ENCODE data around the gene NECTIN1.

Gene NECTIN1

DNA sequence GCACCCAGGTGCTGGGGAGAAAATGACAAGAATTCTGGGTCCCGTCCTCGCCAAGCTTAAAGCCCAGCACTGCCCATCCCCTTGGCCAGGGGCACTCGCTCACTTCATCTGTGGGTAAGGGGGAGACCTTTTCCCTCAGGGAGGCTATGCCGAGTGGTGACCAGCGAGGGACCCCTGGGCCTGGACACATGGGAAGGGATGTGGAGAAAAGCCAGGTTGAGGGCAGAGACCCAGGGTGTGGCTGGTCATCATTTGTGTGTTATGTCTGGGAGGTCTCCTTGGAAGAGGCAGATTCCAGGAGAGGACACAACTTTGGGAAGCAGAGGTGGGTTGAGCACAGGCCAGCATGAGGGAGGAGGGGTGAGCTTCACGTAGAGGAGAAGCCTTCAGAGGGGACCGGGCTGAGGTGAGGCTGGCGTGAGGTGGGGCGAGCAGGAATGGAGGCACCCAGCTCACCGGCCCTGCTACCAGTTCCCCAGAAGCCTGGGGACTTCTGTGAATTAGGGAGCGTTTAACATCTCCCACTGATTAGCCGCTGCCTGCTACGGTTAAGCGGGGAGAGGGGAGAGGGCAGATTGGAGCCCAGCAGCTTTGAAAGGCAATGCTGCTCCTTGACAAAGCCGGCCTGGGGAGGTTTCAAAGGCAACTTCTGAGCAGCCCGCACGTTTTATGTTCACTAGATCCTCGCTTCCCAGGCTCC lies 25.8 kb upstream of the NECTIN1 start:
- no peak for DNase-seq

DNA sequence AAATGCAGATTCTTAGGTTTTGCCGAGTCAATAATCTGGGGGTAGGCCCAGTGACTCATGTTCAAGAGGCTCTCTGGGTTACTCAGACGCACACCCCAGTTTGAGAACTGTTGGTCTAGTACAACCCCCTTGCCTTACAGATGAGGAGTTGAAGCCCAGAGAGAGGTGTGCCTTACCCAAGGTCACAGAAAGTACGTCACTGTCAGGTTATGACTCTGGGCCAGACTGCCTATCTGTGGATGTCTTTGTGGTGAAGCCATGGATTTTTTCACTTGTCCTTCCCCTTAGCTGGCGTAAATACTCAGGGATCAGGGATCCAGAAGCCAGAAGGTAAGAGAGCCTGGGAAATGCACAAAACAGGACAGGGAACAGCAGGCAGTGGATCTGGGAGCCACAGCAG lies 25.2 kb upstream of the NECTIN1 start:
- DNase-seq = no peak

DNA sequence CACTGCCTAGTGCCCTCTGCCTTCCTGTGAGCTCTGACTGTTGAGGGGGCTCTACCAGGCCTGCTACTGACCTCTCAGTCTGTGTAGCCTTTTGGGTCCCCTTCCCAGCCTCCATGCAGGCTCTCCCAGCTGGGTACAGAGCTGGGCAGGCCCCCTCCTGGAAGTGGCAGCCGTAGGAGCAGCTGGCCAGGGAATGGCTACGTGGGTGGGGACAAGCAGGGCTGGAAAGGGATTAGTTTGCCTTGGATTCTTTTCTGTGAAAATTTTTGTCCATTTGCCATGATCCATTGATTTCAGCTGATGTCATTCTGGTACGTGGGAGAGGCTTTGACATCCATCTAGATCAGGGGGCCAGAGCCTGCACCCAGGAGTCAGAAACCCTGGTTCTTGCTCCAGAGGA lies 23.9 kb upstream of the NECTIN1 start:
- DNase-seq = no peak

DNA sequence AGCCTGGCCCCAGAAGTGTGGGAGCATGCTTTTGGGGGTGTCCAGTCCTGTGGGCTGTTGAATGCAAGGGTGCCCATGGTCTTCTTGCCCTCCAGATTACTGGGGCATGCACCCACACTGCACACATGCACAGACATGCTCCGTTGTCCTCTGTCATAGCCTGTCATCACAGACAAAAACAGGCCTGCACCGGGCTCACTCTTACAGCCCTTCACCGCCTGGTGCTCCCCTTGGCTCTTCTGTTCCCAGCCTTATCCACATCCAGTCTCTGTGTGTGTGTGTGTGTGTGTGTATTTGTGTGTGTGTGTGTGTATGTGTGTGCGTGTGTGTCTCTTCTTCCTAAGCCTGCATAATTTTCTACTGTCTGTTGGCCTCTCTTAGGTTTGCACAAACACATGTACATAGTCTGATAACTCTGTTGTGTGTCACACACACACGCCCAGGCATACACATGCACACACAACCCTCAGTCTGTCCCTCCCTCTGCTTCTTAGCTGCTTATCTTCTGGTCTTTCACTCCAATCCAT lies 23.4 kb upstream of the NECTIN1 start:
- no peak for DNase-seq

DNA sequence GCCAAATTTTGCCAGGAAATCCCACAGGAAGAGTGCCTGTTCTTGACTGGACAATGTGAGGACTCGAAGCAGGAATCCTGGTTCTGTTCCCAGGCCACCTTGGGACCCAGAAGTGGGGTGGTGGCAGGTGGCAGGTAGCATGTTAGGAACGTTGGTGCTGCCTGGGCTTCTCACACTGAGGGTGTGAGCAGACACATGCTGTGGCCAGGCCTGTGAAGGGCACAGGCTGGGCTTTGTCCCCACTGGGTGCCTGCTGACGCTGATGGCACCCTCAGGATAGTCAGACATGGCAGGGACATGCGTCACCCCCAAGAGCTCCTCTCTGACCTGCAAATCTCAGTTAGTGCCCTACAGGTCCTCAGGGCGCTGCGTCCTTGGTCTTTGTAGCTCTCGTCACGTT lies 21.1 kb upstream of the NECTIN1 start:
- DNase-seq = no peak

DNA sequence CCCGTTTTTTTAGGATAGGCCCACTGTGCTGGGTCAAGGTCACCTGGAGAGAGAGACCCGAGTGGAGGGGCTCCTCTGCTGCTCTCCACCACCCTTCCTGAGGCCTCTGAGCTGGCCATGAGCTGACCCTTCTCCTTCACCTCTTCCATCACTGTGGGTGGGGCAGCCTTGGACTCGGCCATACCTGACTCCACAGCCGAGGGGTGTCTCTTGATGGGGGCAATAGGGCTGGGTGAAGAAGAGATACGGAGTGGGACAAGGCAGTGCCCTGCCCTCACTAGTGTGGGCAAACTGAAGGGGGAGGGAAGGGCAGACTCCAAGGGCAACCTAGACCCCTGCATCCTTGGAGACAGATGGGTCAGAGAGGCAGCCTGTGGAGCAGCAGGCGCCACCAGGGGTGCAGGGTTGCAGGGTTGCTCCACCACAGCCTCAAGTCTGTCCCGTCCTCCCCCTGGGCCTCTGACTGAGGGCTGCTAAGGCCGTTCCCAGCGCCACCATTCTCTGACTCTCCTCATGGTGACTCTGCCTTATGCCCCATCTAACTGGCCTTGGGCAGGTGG lies 20.1 kb upstream of the NECTIN1 start:
- DNase-seq = no peak

DNA sequence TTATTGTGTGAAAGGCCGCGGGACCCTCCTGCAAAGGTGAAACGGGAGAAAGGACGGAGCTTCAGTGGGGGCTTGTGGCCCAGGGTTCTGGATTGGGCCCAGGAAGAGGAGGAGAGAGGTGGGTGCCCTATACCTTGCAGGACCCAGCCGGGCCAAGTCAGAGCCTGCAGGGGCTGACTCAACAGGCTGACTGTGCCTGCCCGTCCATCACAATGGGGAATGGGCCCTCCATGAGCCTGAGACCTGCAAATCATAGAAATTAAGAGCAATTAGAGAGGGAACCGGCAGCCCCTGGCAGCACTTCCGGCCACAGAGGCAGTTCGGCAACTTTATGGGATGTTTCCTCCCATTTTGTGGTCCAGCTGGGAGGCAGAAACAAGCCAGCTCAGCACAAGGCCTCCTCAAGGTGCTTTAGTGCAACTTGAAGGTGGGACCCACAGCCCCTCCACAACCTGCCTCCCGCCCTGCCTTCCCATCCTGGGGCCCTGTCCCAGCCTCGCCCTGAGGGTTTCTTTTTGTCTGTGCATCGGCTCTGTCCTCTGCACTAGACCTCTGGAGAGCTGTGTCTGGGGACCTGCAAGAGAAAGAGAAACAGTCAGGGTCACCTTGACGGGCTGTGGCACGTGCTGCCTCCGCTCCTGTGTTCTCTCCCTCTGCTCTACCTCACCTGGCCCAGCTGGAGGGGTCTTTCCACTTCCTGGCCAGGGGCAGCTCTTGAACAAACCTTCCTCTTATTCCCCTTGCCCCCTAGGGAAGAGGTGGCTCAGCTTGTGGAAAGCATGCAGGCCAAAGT lies 19.1 kb upstream of the NECTIN1 start:
- no peak for DNase-seq

DNA sequence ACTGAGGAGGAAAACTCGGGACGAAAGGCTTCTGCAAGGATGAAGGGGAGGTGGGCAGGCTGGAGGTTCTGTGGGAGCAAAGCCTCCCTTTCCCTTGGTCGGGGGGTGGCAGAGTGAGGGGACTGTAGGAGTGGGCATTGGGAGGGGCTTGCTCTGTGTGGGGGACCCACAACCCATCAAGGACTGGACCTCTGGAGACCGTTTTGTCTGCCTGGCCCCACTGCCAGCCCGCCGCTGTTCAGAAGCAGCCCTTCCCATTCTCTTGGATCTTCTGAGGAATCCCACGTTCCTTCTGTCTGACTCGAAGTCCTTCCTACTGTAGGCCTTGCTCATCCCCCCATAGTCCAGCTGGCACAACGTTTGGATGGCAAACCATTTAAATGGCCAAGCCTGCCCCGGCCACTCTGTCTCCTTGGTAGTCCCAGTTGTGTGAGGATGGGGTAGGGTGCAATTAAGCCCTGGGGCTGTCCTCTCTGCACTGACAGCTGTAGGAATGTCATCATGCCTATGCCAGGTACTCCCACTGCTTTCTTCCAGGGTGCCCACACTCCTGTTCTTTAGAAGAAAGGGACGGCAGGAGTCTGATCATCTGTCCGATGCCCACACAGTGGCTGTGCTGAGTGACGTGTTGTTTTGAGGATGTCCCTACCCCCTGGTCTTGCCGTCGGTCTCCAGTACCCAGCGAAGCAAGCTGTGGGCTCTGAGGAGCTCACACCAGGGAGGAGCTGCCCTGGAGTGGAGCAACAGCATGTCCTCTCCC lies 17.0 kb upstream of the NECTIN1 start:
- no peak for DNase-seq

DNA sequence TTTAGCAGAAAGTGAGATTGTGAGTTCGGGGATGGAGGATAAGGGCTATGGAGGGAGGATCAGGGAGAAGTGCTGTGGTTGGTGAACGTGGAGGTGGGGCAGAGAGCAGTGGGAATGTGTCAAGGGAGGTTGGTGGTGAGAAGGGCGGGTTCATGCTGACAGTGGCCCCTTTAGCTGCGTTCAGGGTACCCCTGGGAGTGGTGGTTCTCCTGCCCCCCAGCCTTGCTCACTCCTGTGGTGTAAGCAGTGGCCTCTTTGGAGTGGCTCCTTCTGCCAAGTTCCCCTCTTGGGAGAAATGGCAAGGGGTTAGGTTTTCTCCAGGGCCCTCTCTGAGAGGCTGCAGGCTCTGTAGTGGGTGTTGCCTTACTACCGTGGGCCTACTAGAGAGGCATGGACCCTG lies 16.1 kb upstream of the NECTIN1 start:
- no peak for DNase-seq

DNA sequence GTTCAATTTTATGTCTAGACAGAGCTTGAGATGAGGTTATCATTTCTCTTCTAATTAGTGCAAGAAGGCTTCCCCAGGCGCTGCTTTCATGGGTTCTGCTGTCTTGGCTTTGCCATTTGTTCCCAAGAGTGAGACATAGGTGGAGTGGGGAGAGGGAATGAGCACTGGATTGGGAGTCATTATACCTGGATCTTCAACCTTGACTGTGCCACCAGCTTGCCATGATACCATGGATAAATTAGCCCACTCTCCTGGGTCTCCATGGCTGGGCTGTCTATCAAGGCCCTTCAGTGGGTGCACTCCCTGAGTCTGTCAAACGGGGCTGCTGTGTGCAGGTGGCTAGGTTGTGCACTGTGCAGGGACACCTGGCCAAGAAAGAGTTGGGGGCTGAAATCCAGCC lies 15.6 kb upstream of the NECTIN1 start:
- no peak for DNase-seq

DNA sequence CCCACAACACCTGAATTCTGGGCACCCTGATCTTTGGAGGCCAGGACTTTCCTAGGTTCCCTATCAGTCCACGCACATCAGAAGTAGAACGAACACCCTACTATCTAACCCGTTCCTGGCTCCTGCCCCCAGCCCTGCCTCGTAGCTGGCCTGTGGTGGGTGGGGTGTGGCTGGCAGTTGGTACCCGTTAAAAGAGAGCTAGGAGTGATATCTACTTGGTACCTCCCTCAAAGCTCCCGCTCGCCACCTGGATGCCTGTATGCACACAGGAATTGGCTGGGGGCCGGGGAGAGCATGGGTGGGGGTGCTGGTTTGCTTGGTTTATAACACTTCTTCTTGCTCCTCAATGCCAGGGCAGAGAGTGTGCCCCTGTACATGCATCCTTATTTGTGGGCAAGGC lies 14.0 kb upstream of the NECTIN1 start:
- DNase-seq = no peak

DNA sequence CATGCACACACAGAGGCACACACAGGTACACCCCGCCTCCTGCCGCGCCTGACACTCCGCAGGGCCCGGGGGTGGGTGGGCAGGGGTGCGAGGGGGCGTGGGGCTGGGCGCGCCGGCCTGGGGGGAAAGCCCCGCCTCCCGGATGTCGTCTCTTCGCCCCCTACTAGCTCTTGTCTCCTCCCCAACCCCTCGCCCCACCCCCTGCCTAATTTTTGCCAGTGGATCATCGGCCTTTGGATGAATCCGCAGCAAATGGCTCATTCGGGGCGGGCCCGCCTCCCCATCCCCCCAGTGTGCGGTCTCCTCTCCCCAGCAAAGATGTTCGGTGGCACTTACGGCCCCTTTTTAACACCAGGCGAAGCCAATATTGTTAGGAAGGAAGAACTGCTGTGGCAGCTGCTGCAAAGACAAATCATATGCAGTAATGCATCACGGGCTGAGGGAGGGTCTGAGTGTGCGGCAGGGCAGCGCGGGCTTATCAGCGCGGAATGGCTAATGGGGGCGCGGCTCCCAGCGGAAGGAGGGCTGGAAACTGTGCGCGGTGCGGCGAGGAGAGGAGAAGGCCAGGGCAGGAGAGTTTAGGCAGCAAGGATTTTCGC lies 13.4 kb upstream of the NECTIN1 start:
- DNase-seq = no peak

DNA sequence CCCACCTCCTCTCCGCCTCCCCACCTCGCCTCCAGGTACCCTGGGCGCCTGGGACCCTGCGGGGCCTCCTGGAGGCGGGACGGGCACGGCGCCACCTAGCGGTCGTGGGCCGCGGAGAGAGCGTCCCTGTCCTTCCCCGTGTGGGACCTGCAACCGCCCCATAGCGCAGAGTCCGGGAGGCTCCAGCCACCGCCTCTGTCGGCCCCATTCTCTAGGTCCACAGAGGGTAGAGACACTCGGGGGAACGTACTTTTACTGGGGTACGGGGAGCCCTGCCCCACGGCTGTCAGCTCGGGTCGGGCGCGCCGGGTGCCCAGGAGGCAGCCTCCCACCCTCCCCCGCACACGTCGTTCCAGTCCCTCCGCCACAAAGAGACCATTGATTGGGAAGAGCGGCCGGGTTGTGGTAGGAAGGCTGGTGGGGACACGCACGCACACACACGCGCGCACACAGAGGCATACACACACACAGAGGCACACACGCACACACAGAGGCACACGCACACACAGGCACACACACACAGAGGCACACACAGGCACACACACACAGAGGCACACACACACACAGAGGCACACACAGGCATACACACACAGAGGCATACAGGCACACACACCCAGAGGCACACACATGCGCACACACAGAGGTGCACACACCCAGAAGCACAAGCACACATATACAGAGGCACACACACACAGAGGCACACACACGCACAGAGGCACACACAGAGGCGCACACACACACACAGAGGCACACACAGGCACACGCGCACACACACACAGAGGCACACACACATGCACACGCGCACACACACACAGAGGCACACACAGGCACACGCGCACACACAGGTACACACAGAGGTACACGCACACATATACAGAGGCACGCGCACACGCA lies 12.6 kb upstream of the NECTIN1 start:
- peak; percentile 31 for DNase-seq

DNA sequence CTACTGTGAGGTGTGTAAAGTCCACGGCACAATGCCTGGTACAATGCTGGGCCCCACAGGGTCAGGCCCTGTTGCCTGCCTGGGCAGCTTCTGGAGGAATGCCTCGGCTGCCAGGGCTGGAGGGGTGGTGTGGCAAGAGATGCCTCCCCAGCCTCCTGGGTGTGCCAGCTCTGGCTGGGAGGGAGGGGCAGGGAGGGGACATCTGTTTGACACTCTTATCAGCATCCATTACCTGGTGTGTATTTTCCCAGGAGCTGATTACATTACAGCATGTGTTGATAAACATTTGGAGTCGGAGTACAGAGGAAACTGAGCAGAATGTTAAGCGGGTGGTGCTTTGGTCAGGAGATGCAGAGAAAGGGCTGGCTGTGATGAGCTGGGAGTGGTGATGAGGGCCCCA lies 11.0 kb upstream of the NECTIN1 start:
- DNase-seq = no peak

DNA sequence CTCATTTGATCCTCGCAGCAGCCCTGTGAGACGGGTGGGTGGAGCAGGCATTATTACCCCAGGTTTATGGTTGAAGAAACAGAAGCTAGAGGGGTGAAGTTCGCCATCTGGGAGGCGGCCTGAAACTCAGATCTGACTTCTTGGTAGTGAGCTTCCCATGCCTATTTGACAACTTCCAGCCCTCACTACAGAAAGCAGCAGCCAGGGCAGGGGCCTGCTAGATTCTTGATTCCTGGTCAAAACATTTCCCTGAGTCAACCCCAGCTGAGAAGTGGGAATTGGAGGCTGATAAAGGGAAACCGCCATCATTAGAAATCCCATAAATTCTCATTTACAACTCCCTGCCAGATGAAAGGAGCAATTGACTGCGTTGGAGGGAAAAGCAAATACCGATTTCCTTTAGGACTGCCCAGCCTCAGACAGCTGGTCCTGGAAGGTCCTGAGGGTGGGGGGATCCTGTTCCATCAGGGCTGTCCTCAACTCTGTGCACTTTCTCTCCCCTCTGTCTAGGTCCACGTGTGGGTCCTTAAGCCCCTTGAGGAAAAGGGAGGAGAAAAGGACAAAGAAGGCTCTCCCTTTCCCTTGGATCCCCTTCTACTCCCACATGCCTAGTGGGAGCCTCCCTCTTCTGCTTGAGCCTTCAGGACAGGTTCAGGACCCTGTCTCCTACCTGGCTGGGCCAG lies 10.2 kb upstream of the NECTIN1 start:
- no peak for DNase-seq

DNA sequence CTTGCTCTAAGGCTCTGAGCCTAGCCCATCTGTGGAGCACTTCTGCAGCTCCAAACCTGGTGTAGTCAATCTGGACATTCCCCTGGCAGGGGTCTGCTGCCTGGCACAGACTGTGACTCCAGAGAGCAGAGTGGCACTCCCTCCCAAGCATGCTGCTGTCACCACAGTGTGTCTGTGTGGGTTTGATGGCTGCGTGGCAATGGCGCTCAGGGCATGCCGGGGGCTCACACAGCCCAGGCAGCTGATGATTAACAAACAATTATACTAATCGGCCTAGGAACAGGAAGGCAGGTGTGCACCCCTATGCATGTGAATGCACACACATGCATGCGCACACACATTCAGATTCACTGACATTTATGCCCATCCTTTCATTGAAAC lies 9.0 kb upstream of the NECTIN1 start:
- no peak for DNase-seq

DNA sequence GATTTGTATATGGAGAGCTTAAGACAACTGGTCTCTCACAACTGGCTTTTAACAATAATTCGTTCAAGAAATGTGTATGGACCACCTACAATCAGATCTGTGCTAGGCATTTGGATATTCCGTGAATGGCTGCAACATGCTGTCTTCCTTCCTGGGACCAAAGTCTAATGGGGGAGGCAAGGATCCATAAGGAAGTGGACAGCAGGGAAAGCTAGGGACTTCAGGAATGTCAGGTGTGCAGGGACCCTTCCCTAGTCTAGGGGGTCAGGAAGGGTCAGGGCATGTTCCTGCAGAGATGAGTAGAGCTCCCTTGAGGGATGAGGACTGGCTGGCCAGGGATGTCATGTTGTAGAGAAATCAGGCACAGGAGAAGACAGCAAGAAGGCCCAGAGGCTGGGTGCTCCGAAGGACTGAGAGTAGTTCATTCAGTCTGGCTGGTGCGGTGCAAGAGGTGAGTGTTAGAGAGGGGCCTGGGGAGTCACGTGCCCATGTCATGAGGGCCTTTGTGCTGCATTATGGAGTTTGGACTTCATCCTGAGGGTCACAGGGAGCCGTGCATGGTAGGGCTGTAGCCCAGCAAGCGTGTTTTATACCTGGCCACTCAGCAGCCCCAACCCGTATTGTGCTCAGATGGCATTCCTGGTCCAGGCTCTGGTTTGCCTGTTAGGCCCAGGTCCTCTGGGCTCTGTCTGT lies 8.5 kb upstream of the NECTIN1 start:
- DNase-seq = no peak

DNA sequence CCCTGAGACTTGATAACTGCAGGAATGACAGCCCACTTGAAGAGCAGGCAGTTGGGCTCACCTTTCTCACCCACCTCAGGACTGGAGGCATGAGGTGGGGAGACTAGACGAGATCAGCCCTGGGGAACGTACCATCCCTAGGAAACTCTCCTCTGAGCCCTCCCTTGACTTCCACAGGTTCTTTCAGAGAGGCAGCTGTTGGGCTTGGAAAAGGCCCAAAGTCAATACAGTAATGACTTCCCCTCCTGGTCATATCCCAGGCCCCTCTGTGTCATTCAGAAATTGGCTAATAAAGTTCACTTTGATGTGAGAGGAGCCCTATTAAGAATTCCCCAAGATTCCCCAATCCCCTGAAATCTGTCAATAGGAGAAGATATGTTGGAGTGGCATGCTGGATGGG lies 5.8 kb upstream of the NECTIN1 start:
- DNase-seq = no peak

DNA sequence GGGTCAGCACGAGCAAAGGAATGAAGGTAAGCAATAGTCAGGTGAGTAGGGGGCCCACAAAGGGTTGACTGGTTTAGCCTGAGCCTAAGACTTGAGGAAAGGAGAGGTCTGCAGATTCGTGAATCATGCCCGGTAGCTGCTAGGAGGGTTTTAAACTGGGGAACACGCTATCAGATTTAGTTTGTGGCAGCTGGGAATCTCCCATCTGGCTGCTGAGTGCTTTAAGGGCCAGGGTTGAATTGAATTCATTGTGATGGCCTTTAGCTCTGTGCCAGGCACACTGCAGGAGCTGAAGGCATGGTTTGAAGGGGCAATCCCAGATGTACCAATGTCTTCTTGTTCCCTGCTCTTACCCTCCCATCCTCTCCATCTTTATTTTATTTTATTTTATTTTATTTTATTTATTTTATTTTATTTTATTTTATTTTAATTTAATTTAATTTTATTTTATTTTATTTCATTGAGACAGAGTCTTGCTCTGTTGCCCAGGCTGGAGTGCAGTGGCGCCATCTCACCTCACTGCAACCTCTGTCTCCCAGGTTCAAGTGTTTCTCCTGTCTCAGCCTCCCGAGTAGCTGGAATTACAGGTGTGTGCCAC lies 1.9 kb upstream of the NECTIN1 start:
- no peak for DNase-seq

DNA sequence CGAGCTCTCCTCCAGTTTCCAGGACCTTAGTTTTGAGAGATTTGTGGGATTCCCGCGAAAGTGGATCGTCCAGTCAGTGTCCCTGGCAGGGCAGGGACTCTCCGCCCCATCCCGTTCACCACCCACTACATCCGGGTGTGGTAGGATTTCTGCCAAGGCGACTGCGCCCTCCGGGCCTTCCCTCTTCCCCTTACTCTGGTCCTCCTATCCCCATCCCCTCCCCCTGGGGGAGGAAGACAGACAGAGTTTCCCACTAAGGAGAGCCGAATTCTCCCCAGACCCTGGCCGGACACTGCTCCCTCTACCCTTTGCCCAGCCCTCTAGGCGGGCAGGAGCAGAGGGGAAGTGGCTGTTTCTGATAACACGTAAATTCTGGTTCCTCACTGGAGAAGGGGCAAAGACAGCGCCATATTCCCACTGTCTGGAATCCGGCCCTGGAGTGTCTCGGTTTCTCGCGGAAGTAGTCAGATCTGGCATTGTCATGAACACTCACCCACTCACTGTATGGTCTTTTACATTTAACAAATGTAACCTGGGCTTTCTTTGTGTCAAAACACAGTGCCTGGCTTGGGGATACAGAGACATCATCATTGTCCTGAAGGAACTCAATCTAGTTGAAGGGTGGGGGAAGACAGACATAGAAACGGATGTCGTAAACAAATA lies 1.1 kb upstream of the NECTIN1 start:
- no peak for DNase-seq

Data from activated gamma-delta T cell (primary cell).